PC-9 (cell line): ENCODE results near the gene DRC1. TPM values are rescaled to one million over a fixed set of nuclear protein-coding genes. Genes with fewer than 3 reads are reported as not detected.

Source experiments
- BruUV-seq: library from RNA; stranded (reverse); fragments of 400-500 nt; replicated peaks from 2 replicates; lab custom pipeline; 2021; lab: Mats Ljungman, UMichigan
- CTCF ChIA-PET: fragments of 300-600 bp; sonication (Branson Sonifier 250); formaldehyde crosslinking; loops from one replicate; lab custom pipeline; 2022; ENCODE audit warnings: antibody characterized with exemption; lab: Charles Lee
- POLR2A ChIA-PET: fragments of 300-600 bp; sonication (Branson Sonifier 250); formaldehyde crosslinking; loops from one replicate; lab custom pipeline; 2022; ENCODE audit warnings: antibody characterized with exemption; ENCODE audit not compliant: unreplicated experiment; lab: Charles Lee
- DNase-seq, 2 experiments: peaks; one replicate each; pipeline versions ENCODE4 v3.0.0 to v3.0.0-alpha.2; 2015 to 2022; ENCODE audit warnings: mixed read lengths in 1 of 2
- H2AFZ ChIP-seq: fragments of 200-600 bp; sonication (generic); 2 replicates; pipeline ENCODE4 v1.8.1; 2017; ENCODE audit warnings: antibody characterized with exemption
- H3F3A ChIP-seq: fragments of 200-600 bp; sonication (generic); 2 replicates; pipeline ENCODE4 v1.8.1; 2017; ENCODE audit warnings: antibody characterized with exemption, mild to moderate bottlenecking, low read depth; ENCODE audit not compliant: insufficient read depth
- H3K27ac ChIP-seq: fragments of 200-600 bp; sonication (generic); 2 replicates; pipeline ENCODE4 v1.6.1; 2016; ENCODE audit warnings: mixed run types
- H3K27me3 ChIP-seq: fragments of 200-600 bp; sonication (generic); 2 replicates; pipeline ENCODE4 v1.6.1; 2016; ENCODE audit warnings: low read depth, mixed run types; ENCODE audit not compliant: insufficient read depth
- H3K36me3 ChIP-seq: fragments of 200-600 bp; sonication (generic); 2 replicates; pipeline ENCODE4 v1.6.1; 2016; ENCODE audit warnings: low read depth, mixed run types
- H3K4me1 ChIP-seq: fragments of 200-600 bp; sonication (generic); replicated peaks from 2 replicates; pipeline ENCODE4 v1.6.1; 2016; ENCODE audit warnings: mixed run types; ENCODE audit not compliant: insufficient read depth
- H3K4me2 ChIP-seq: fragments of 200-600 bp; sonication (generic); 2 replicates; pipeline ENCODE4 v1.6.1; 2017; ENCODE audit warnings: mixed run types
- H3K4me3 ChIP-seq: fragments of 200-600 bp; sonication (generic); 2 replicates; pipeline ENCODE4 v1.6.1; 2016; ENCODE audit warnings: mixed run types
- H3K79me2 ChIP-seq: fragments of 200-600 bp; sonication (generic); 2 replicates; pipeline ENCODE4 v1.6.1; 2017; ENCODE audit warnings: low read depth, mixed run types
- H3K9me2 ChIP-seq: fragments of 200-600 bp; sonication (generic); 2 replicates; pipeline ENCODE4 v1.8.1; 2017; ENCODE audit warnings: mild to moderate bottlenecking; ENCODE audit not compliant: insufficient read depth
- H3K9me3 ChIP-seq: fragments of 200-600 bp; sonication (generic); 2 replicates; pipeline ENCODE4 v1.8.1; 2016; ENCODE audit warnings: low read depth; ENCODE audit not compliant: insufficient read depth
- H4K20me1 ChIP-seq: fragments of 200-600 bp; sonication (generic); 2 replicates; pipeline ENCODE4 v1.8.1; 2017; ENCODE audit not compliant: insufficient read depth
- EZH2 ChIP-seq: fragments of 200-600 bp; sonication (generic); IDR thresholded peaks from 2 replicates; pipeline ENCODE4 v1.8.0; 2017; ENCODE audit warnings: antibody characterized with exemption, low read depth
- intact Hi-C: fragments of 100-400 bp; cut with micrococcal nuclease; formaldehyde crosslinking; loops from one replicate; pipeline ENCODE4 v1.10.0; 2022; ENCODE audit not compliant: unreplicated experiment
- total RNA-seq: library from RNA; stranded (reverse); gene quantifications from 2 replicates; pipeline ENCODE4 v1.2.3, GENCODE V29; 2021
- TF ChIP-seq, protein P1 (sequence below): fragments of 200-600 bp; sonication (generic); conservative IDR thresholded peaks from 2 replicates; pipeline ENCODE4 v1.6.1; 2017; ENCODE audit warnings: mixed run types, antibody characterized with exemption, mild to moderate bottlenecking, moderate library complexity

Gene DRC1
- total RNA-seq, 1 experiment from 2014 or later: 6.4 TPM

GRCh38 chr2:26483027-26483326 is 81.3 kb downstream of the DRC1 start:
- H3K36me3 ChIP-seq: no peaks in the 10 kb centered on the region
- BruUV-seq: no TSS peak
- no peak overlapping the region for H3K27ac ChIP-seq
- no peaks in the 10 kb centered on the region for H3K79me2 ChIP-seq
- no peaks in the 10 kb centered on the region for H4K20me1 ChIP-seq
- intact Hi-C loops: no loop called here
- CTCF ChIA-PET: no interaction called here
- DNase-seq: no peak
- H3K27me3 ChIP-seq: peaks cover 10% of the 10 kb centered on the region; the same call in 1 of the 2 replicates
- H3K9me2 ChIP-seq: no peaks in the 10 kb centered on the region
- H3K4me1 ChIP-seq: no peaks in the 10 kb centered on the region
- TF ChIP-seq, protein P1, sequence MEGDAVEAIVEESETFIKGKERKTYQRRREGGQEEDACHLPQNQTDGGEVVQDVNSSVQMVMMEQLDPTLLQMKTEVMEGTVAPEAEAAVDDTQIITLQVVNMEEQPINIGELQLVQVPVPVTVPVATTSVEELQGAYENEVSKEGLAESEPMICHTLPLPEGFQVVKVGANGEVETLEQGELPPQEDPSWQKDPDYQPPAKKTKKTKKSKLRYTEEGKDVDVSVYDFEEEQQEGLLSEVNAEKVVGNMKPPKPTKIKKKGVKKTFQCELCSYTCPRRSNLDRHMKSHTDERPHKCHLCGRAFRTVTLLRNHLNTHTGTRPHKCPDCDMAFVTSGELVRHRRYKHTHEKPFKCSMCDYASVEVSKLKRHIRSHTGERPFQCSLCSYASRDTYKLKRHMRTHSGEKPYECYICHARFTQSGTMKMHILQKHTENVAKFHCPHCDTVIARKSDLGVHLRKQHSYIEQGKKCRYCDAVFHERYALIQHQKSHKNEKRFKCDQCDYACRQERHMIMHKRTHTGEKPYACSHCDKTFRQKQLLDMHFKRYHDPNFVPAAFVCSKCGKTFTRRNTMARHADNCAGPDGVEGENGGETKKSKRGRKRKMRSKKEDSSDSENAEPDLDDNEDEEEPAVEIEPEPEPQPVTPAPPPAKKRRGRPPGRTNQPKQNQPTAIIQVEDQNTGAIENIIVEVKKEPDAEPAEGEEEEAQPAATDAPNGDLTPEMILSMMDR: no peak
- no peak for TF ChIP-seq EZH2
- POLR2A ChIA-PET: no interaction called here
- no peaks in the 10 kb centered on the region; the same call in 1 of the 2 replicates for H3F3A ChIP-seq
- no peak overlapping the region for H3K4me3 ChIP-seq
- no peak overlapping the region for H3K4me2 ChIP-seq
- H2AFZ ChIP-seq: no peak overlapping the region
- H3K9me3 ChIP-seq: no peaks in the 10 kb centered on the region

DNA sequence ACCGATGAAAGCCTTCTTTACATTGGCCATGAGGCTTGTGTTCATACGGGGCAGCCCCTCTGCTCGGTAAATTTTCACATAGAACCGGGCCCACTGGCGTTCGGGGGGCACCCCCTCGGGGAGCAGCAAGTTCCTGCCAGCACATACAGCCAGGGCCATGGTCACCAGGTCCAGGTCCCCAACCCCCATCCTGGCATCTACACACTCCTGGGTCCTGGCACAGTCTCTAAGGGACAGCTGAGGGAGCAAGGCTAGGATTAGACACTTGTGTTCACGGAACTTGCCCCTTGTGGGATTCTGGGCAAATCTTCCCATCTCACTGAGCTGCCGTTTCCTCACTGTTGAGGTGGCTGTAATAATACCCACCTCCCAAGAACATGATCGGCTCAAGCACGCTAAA is 81.8 kb downstream of the DRC1 start:
- POLR2A ChIA-PET: no interaction called here
- H3K4me1 ChIP-seq: no peaks in the 10 kb centered on the region
- H3K9me2 ChIP-seq: no peaks in the 10 kb centered on the region
- no peak overlapping the region for H3K27ac ChIP-seq
- H3K4me2 ChIP-seq: no peak overlapping the region
- DNase-seq: no peak
- H3K36me3 ChIP-seq: no peaks in the 10 kb centered on the region
- H2AFZ ChIP-seq: no peak overlapping the region
- BruUV-seq: no TSS peak
- intact Hi-C loops: no loop called here
- H3K79me2 ChIP-seq: no peaks in the 10 kb centered on the region
- CTCF ChIA-PET: no interaction called here
- TF ChIP-seq EZH2: no peak
- TF ChIP-seq, protein P1: no peak
- H3K4me3 ChIP-seq: no peak overlapping the region
- no peaks in the 10 kb centered on the region for H4K20me1 ChIP-seq
- H3K27me3 ChIP-seq: peaks cover 13% of the 10 kb centered on the region; the same call in 1 of the 2 replicates
- H3K9me3 ChIP-seq: no peaks in the 10 kb centered on the region
- no peaks in the 10 kb centered on the region; the same call in 1 of the 2 replicates for H3F3A ChIP-seq

DNA sequence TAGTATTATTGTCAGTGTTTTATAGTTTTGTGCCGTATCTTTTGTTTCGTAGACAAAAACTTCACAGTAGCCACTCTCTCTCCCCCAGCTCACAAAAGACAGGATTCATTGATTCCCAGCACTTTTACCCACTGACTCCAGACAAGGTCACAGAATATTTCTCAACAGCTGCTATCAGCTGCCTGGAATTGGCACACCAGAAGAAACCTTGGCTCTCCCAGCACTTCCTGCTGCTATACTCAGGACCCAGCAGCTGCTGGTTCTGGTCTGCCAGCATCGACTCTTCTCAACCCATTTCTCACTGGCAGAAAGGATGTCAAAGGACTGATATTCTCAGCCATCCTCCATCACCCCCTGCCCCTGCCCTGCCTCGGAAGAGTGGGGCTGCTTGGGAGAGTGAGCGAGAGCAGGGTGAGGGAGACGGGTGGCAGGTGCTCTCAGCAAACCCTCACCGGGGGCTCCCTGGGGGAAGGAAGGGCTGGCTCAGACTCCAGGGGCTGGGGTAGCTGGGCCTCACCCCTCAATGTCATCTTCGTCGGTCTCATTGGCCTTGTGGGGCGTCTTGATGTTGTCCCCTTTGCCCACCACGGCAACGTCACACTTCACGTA is 82.3 kb downstream of the DRC1 start:
- no peak overlapping the region for H3K4me2 ChIP-seq
- H3K79me2 ChIP-seq: no peaks in the 10 kb centered on the region
- H3K4me1 ChIP-seq: no peaks in the 10 kb centered on the region
- H3K9me3 ChIP-seq: no peaks in the 10 kb centered on the region
- H3K27ac ChIP-seq: no peak overlapping the region
- BruUV-seq: no TSS peak
- CTCF ChIA-PET: interaction anchor here (0.6 kb wide), 1 partner anchor 1656 kb away, joined by 3 read pairs; no protein-coding TSS in a partner anchor
- H3K9me2 ChIP-seq: no peaks in the 10 kb centered on the region
- intact Hi-C loops: no loop called here
- no peaks in the 10 kb centered on the region for H3K36me3 ChIP-seq
- no peaks in the 10 kb centered on the region for H4K20me1 ChIP-seq
- DNase-seq: no peak
- POLR2A ChIA-PET: no interaction called here
- no peak overlapping the region for H2AFZ ChIP-seq
- no peaks in the 10 kb centered on the region; the same call in 1 of the 2 replicates for H3F3A ChIP-seq
- no peak overlapping the region for H3K4me3 ChIP-seq
- TF ChIP-seq, protein P1: no peak
- TF ChIP-seq EZH2: no peak
- peaks cover 14% of the 10 kb centered on the region; the same call in 1 of the 2 replicates for H3K27me3 ChIP-seq
